SK-N-SH (cell line): ENCODE data around the gene FOXL2NB. TPM values are rescaled to one million over a fixed set of nuclear protein-coding genes. Genes with fewer than 3 reads are reported as not detected.

Source experiments
- CTCF ChIA-PET: fragments of 300-600, 350-600 bp; formaldehyde crosslinking; extraction: SDS; loops from one replicate; lab custom pipeline; 2021; lab: Yijun Ruan, JAX
- POLR2A ChIA-PET: fragments of 350-600 bp; sonication (Branson Sonifier 250); formaldehyde crosslinking; extraction: SDS; loops from one replicate; lab custom pipeline; 2020; ENCODE audit warnings: antibody characterized with exemption, inconsistent platforms; lab: Yijun Ruan, JAX
- DNase-seq: peaks from one replicate; pipeline ENCODE4 v3.0.0; 2012
- H2AFZ ChIP-seq: fragments of 200-600 bp; sonication (generic); 2 replicates; pipeline ENCODE4 v1.8.1; 2016; ENCODE audit warnings: antibody characterized with exemption, mild to moderate bottlenecking, low read depth
- H3F3A ChIP-seq: fragments of 200-600 bp; sonication (generic); replicated peaks from 2 replicates; pipeline ENCODE3; 2016; ENCODE audit warnings: antibody characterized with exemption, mild to moderate bottlenecking; ENCODE audit not compliant: insufficient read depth
- H3K27ac ChIP-seq, 2 experiments: fragments of 200-500 bp in 1 of 2; fragments of 200-600 bp in 1 of 2; sonication (Bioruptor generic) in 1 of 2; sonication (generic), shearing (Covaris generic) in 1 of 2; 2 replicates each; pipeline versions ENCODE4 v1.5.1 to v1.6.1; 2014 to 2016; ENCODE audit warnings: low read depth in 2 of 2, inconsistent platforms in 1 of 2, low read length in 1 of 2, mild to moderate bottlenecking in 1 of 2, mixed read lengths in 1 of 2
- H3K27me3 ChIP-seq: fragments of 200-600 bp; sonication (generic), shearing (Covaris generic); 2 replicates; pipeline ENCODE4 v1.6.1; 2016; ENCODE audit warnings: mixed run types; ENCODE audit not compliant: insufficient read depth
- H3K36me3 ChIP-seq, 2 experiments: fragments of 200-500 bp in 1 of 2; fragments of 200-600 bp in 1 of 2; sonication (Bioruptor generic) in 1 of 2; sonication (generic) in 1 of 2; replicated peaks in 1 of 2; 2 replicates each; pipeline versions ENCODE3 to v1.5.1; 2014 to 2016; ENCODE audit warnings: low read length in 1 of 2, mild to moderate bottlenecking in 1 of 2; ENCODE audit not compliant: insufficient read depth in 2 of 2, control insufficient read depth in 1 of 2
- H3K4me1 ChIP-seq, 2 experiments: fragments of 200-500 bp in 1 of 2; fragments of 200-600 bp in 1 of 2; sonication (Bioruptor generic) in 1 of 2; sonication (generic), shearing (Covaris generic) in 1 of 2; 2 replicates each; pipeline versions ENCODE4 v1.5.1 to v1.6.1; 2014 to 2016; ENCODE audit warnings: low read depth in 1 of 2, low read length in 1 of 2, mixed run types in 1 of 2; ENCODE audit not compliant: insufficient read depth in 2 of 2, control insufficient read depth in 1 of 2
- H3K4me2 ChIP-seq: fragments of 200-600 bp; sonication (generic), shearing (Covaris generic); 2 replicates; pipeline ENCODE4 v1.6.1; 2017; ENCODE audit warnings: mixed run types
- H3K4me3 ChIP-seq, 2 experiments: fragments of 200-500 bp in 1 of 2; fragments of 200-600 bp in 1 of 2; sonication (Bioruptor generic) in 1 of 2; sonication (generic), shearing (Covaris generic) in 1 of 2; 2 replicates each; pipeline versions ENCODE4 v1.5.1 to v1.8.1; 2014 to 2016; ENCODE audit warnings: low read depth in 2 of 2, inconsistent platforms in 1 of 2, low read length in 1 of 2, mild to moderate bottlenecking in 1 of 2, mixed read lengths in 1 of 2, moderate library complexity in 1 of 2
- H3K79me2 ChIP-seq: fragments of 200-600 bp; sonication (generic); 2 replicates; pipeline ENCODE4 v1.8.1; 2017; ENCODE audit warnings: mild to moderate bottlenecking; ENCODE audit not compliant: insufficient read depth
- H3K9ac ChIP-seq: fragments of 200-600 bp; sonication (generic); 2 replicates; pipeline ENCODE4 v1.6.1; 2017; ENCODE audit warnings: mixed run types
- H3K9me2 ChIP-seq: fragments of 200-600 bp; sonication (generic); 2 replicates; pipeline ENCODE4 v1.6.1; 2017; ENCODE audit warnings: mixed run types
- H3K9me3 ChIP-seq: fragments of 200-600 bp; sonication (generic); 2 replicates; pipeline ENCODE4 v1.6.1; 2017; ENCODE audit warnings: mixed run types, mild to moderate bottlenecking, moderate library complexity
- H4K20me1 ChIP-seq: fragments of 200-600 bp; sonication (generic); 2 replicates; pipeline ENCODE4 v1.6.1; 2017; ENCODE audit warnings: mild to moderate bottlenecking, mixed run types; ENCODE audit not compliant: insufficient read depth
- CTCF ChIP-seq: fragments of 200-600 bp; sonication (generic); IDR thresholded peaks from 2 replicates; pipeline ENCODE4 v1.6.1; 2017; ENCODE audit warnings: antibody characterized with exemption, mild to moderate bottlenecking, moderate library complexity
- ELF1 ChIP-seq: IDR thresholded peaks from 2 replicates; pipeline ENCODE4 v1.4.0; 2012
- FOSL2 ChIP-seq: IDR thresholded peaks from 2 replicates; pipeline ENCODE4 v1.4.0; 2012; ENCODE audit warnings: low read depth, mild to moderate bottlenecking, moderate library complexity, borderline replicate concordance
- FOXM1 ChIP-seq: IDR thresholded peaks from 2 replicates; pipeline ENCODE4 v1.4.0; 2012; ENCODE audit warnings: low read depth, mild to moderate bottlenecking
- GATA2 ChIP-seq: sonication (generic); formaldehyde crosslinking; IDR thresholded peaks from 2 replicates; pipeline ENCODE4 v1.5.0; 2020; ENCODE audit warnings: mild to moderate bottlenecking, missing genetic modification reagents
- IRF3 ChIP-seq: fragments of 150-350 bp; IDR thresholded peaks from 2 replicates; pipeline ENCODE4 v1.6.1; 2016; ENCODE audit warnings: mild to moderate bottlenecking, low read depth, low read length
- JUND ChIP-seq: IDR thresholded peaks from 2 replicates; pipeline ENCODE4 v1.4.0; 2012
- MXI1 ChIP-seq: IDR thresholded peaks from 2 replicates; pipeline ENCODE4 v1.6.1; 2012; ENCODE audit warnings: mild to moderate bottlenecking, low read depth, low read length, improper control_type of control experiment
- PBX3 ChIP-seq: IDR thresholded peaks from 2 replicates; pipeline ENCODE4; 2012
- RAD21 ChIP-seq: IDR thresholded peaks from 2 replicates; pipeline ENCODE4 v1.6.1; 2012; ENCODE audit warnings: mild to moderate bottlenecking, low read length
- REST ChIP-seq: IDR thresholded peaks from 2 replicates; pipeline ENCODE4 v1.6.1; 2012; ENCODE audit warnings: mild to moderate bottlenecking, low read depth, low read length, moderate library complexity
- SIN3A ChIP-seq: IDR thresholded peaks from 2 replicates; pipeline ENCODE4 v1.6.1; 2012; ENCODE audit warnings: low read depth, mild to moderate bottlenecking, low read length, moderate library complexity, borderline replicate concordance
- SMC3 ChIP-seq: IDR thresholded peaks from 2 replicates; pipeline ENCODE4 v1.6.1; 2012; ENCODE audit warnings: low read depth, low read length, improper control_type of control experiment
- TAF1 ChIP-seq: IDR thresholded peaks from 2 replicates; pipeline ENCODE4 v1.6.1; 2012; ENCODE audit warnings: low read depth, mild to moderate bottlenecking, low read length, moderate library complexity, borderline replicate concordance
- TCF12 ChIP-seq: IDR thresholded peaks from 2 replicates; pipeline ENCODE4 v1.4.0; 2012
- WGBS: methylation state at CpG from one replicate; pipeline ENCODE4 v1.1.6; 2017; ENCODE audit warnings: low lambda C conversion rate; 5-methylcytosine and 5-hydroxymethylcytosine counted together
- polyA plus RNA-seq, 3 experiments: library from polyadenylated mRNA; depleted of rRNA; stranded (reverse); fragments of >200 nt; gene quantifications; 2 replicates each; pipeline ENCODE4 v1.2.3, GENCODE V29; 2012

FOXL2NB gene
- polyA plus RNA-seq, 1 of the 3 experiments (the other 2 are of a cell fraction), result not detected

GRCh38 chr3:138987181-138987580, 40.2 kb downstream of the FOXL2NB start (continued):
- TF ChIP-seq IRF3 (no peak), FOSL2 (no peak), JUND (no peak), MXI1 (no peak)

- Histone ChIP-seq H4K20me1 (no peaks in the 10 kb centered on the region), H3K4me3 (no peak overlapping the region), H3K36me3 (no peaks in the 10 kb centered on the region), H3K9me3 (no peaks in the 10 kb centered on the region; the same call in 1 of the 2 replicates), H3K4me2 (no peak overlapping the region), H2AFZ (no peak overlapping the region), H3K9me2 (no peaks in the 10 kb centered on the region), H3K4me1 (no peaks in the 10 kb centered on the region), H3K9ac (no peak overlapping the region), H3K27ac (no peak overlapping the region), H3F3A (no peaks in the 10 kb centered on the region), H3K79me2 (no peaks in the 10 kb centered on the region), H3K27me3 (no peaks in the 10 kb centered on the region)
- DNase-seq, result no peak
- ChIA-PET CTCF (no interaction called here), POLR2A (no interaction called here)
- 0% methylated on average over 1 of the region's 1 CpG for WGBS
- TF ChIP-seq ELF1, result no peak
- TF ChIP-seq GATA2 (CRISPR knock-in tag), result no peak
- no peak for TF ChIP-seq SIN3A
- no peak for TF ChIP-seq REST
- no peak for TF ChIP-seq RAD21
- no peak for TF ChIP-seq TCF12
- no peak for TF ChIP-seq PBX3
- no peak for TF ChIP-seq SMC3
- TF ChIP-seq FOXM1, result no peak
- no peak for TF ChIP-seq IRF3
- TF ChIP-seq CTCF, result no peak
- no peak for TF ChIP-seq TAF1
- no peak for TF ChIP-seq FOSL2
Observed at GRCh38 chr3:138995706-138996105, 48.7 kb downstream of the FOXL2NB start.
